NOMO-1 treated with DMSO at 0.1 percent for 48 hours (cell line): Measurements from ENCODE around the gene IL18R1.
A peak's percentile ranks its signal among the peaks of the same experiment; 100 is the strongest.
"Not testable (repeated sequence)": the region's sequence is repeated elsewhere in the genome, so short reads cannot be mapped to it uniquely, and the experiment has no call there.

Experiments used
- DNase-seq: peaks from one replicate; lab custom pipeline; 2025; ENCODE audit not compliant: unreplicated experiment; lab: John Stamatoyannopoulos, UW

IL18R1 gene

GRCh38 chr2:102355526-102356380 is at the start of gene IL18R1:
IL18R1 (plus strand) TSS chr2:102355796; CDS start chr2:102362661, 6,865 bp downstream.
- DNase-seq, result peak; percentile 64

- DNase-seq, result no peak
Measured at GRCh38 chr2:102306125-102306524, 49.5 kb upstream of the IL18R1 start.

DNA sequence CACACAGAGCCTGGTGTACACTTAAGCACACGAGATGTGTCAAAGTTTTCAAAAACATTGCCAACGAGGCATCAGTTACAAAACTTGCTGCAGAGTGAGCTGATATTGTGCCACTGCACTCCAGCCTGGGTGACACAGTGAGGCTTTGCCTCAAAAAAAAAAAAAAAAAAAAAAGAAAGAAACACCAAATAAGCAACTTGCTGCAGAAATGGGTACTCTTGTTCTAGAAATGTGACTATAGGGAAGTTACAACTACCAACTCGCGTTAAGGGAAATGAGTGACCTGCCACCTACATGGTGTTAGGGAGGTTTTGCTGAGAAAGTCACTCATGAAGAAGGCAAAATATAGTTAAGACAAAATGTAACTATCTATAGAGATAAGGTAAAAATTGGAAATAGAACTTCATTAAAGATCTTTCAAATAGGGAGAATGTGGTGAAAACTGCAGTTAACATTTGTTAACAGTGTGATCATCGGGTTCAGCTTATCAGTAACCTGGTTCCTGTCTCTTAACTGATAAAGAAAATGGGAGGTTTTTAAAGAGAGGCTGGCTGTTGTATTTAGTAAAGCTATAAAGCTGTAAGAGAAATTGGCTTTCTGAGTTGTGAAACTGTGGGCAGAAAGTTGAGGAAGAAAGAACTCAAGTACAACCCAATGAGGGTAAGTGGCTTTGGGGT is 44.5 kb upstream of the IL18R1 start, which contains the start of gene IL1RL1:
Gene IL1RL1 (plus strand): TSS at position 600 of the 677 bp plus-strand sequence. CDS start 26,702 bp downstream, outside the sequence.
- peak; percentile 56 for DNase-seq

DNA sequence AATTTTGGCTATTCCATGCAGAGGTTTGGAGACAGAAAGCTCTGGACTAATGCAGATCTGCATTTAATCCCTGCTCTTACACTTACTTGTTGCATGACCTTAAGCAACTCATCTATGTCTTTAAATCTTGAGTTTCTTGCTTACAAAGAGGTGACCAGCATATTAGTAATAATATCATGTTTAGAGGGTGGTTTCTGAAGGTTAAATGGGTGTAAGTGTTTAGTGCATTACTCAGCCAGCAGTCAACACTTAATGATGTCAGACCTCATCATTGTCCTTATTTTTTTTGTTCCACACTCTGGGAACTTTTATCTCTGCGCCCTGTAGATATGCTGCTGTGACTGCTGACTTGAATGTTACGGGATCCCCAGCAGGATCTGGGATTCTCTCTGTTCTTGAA is 42.6 kb upstream of the IL18R1 start:
- DNase-seq, result no peak

GRCh38 chr2:102313471-102313870 is 42.1 kb upstream of the IL18R1 start:
- no peak for DNase-seq

- DNase-seq, result no peak
Measured at GRCh38 chr2:102313950-102314349, 41.6 kb upstream of the IL18R1 start.

GRCh38 chr2:102315921-102316320 is 39.7 kb upstream of the IL18R1 start:
- DNase-seq, result no peak

- no peak for DNase-seq
Measured at GRCh38 chr2:102317715-102318114, 37.9 kb upstream of the IL18R1 start.

DNA sequence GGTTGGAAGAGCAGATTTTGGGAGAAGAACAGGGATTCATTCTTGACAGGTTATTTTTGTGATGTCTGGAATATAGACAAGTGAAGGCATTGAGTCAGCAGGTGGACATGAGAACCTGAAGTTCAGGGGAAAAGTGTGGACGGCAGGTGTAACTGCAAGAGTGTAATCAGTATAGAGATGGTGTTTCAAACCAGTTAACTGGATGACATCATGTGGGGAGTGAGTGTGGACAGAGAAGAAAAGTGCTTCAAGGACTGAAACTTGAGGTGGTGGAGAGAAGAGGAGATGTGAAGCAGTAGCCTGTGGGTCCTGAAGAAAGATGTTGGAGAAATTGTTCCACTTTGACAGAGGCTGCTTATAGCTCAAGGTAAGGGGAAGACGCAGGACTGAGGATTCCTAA is 37.2 kb upstream of the IL18R1 start:
- DNase-seq, result no peak

GRCh38 chr2:102321941-102322719 is 33.5 kb upstream of the IL18R1 start:
- DNase-seq, result no peak

DNA sequence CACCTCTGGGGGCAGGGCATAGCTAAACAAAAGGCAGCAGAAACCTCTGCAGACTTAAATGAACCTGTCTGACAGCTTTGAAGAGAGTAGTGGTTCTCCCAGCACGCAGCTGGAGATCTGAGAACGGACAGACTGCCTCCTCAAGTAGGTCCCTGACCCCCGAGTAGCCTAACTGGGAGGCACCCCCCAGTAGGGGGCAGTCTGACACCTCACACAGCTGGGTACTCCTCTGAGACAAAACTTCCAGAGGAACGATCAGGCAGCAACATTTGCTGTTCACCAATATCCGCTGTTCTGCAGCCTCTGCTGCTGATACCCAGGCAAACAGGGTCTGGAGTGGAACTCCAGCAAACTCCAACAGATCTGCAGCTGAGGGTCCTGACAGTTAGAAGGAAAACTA is 30.7 kb upstream of the IL18R1 start:
- not testable (repeated sequence) for DNase-seq

GRCh38 chr2:102331311-102331980 is 24.1 kb upstream of the IL18R1 start:
- DNase-seq, result no peak

GRCh38 chr2:102334486-102334885 is 21.1 kb upstream of the IL18R1 start:
- DNase-seq, result no peak

DNA sequence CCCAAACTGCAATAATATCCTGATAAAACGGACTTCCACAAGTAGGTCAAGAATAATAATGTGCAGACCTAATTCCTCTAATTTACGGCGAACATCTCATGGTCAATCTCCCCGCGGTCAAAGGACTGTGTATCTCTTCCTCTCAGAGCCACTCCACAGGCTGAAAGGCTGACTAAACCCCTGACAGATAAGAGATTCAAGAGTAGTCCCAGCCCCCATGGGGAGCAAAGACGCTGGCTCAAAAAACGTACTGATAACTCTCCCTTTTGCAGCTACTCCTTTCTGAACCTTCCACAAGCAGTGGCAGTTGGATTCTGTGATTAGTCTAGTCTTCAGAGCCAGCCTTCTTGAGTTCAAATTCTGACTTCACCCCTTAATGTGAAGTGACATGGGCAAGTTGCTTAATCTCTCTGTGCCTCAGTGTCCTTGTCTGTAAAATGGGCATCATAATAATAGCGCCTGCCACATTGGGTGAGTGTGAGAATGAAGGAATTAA is 19.7 kb upstream of the IL18R1 start:
- no peak for DNase-seq

- DNase-seq, result no peak
Measured at GRCh38 chr2:102336502-102336945, 19.1 kb upstream of the IL18R1 start.

- DNase-seq, result no peak
Measured at GRCh38 chr2:102337012-102337411, 18.6 kb upstream of the IL18R1 start.

- no peak for DNase-seq
Measured at GRCh38 chr2:102337481-102338386, 17.9 kb upstream of the IL18R1 start.

- DNase-seq, result no peak
Measured at GRCh38 chr2:102340778-102341177, 14.8 kb upstream of the IL18R1 start.

- DNase-seq, result no peak
Measured at GRCh38 chr2:102342888-102343287, 12.7 kb upstream of the IL18R1 start.

GRCh38 chr2:102344397-102344796 is 11.2 kb upstream of the IL18R1 start:
- no peak for DNase-seq
